ENCODE results near the gene DNAJC27.

GRCh38 chr2:24939353-24939752 lies 32.4 kb downstream of the DNAJC27 start:
- no peak for TF ChIP-seq EP300 (IDR thresholded peaks at IDR 0.05)
- TF ChIP-seq CTCF (IDR thresholded peaks at IDR 0.05) = no peak
- no peak for TF ChIP-seq POLR2AphosphoS5 (IDR thresholded peaks at IDR 0.05)
- no peak for TF ChIP-seq POLR2A (IDR thresholded peaks at IDR 0.05)

All from gastroesophageal sphincter (tissue), 3 donors.